NCI-H2227 (cell line): ENCODE data around the gene TMEM144.
"Not testable (repeated sequence)": the region's sequence is repeated elsewhere in the genome, so short reads cannot be mapped to it uniquely, and the experiment has no call there.

Experiments used
- DNase-seq: peaks from one replicate; lab custom pipeline; 2025; ENCODE audit not compliant: unreplicated experiment; lab: John Stamatoyannopoulos, UW

The TMEM144 gene

GRCh38 chr4:158190718-158191117 lies 19.6 kb upstream of the TMEM144 start:
- DNase-seq, result peak; percentile 49

- no peak for DNase-seq
These were observed 17.7 kb upstream of the TMEM144 start for GRCh38 chr4:158192439-158193158.

DNA sequence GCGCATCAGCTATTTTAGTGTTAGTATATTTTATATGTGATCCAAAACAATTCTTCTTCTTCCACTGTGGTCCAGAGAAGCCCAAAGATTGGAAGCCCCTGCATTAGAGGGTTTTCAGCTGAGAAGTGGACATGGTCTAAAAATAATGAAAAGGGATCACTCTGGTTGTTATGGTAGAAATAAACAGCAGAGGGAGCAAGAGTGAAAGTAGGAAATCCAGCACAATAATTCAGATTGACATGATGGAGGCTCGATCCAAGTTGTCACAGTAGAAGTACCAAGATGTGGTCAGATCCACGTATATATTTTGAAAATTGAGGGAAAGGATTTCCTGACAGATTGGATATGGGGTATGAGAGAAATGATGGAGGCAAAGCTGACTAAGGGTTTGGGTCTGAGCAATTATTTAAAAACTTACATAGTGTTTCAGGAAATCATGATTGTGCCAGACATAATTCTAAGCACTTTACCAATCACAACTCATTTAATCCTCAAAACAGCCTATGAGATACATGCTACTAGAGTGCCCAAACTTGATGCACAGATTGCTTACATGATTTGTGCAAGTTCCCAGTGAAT lies 17.0 kb upstream of the TMEM144 start:
- peak; percentile 48 for DNase-seq

DNA sequence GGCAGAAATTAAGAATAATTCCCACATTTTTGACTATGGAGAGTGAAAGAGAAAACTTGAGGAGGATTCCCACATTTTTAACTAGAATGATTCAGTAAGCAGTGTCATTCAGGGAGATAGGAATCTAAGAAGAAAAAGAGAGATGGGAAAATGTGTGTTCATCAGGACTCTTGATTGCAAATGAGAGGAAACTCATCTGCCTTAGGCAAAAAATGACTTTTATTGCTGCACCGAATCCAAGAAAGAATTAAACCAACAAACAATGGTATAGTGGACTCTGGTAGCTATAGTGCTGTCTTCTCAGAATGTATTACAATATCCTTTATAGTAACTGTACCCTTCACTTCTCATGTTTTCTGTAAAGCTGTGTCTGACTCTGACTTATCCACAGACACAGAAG lies 15.0 kb upstream of the TMEM144 start:
- DNase-seq, result no peak

DNA sequence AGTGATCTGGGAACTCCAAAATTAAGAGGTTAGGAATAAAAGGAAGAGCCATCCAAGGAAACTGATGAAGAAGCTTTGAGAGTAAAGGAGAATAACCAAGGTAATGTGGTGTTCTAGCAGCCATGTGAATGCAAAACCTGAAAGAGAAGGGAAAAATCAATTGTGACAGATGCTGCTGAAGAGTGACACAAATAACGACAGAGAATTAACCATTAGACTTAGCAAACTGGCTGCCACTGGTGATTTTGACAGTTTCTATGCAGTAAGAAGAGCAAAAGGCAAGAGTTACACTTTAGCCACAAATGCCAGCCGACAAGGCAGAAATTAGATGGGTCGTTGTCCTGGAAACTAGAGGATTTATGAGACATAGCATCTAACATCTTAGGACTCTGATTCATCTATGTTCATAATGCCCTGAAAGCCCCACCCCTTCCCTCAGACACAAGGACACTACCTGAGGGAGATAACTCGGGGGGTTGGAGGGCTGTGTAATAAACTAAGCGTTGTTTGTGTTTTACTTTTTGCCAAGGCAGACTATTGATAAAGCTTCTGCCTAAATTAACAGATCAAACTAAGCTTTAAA lies 13.0 kb upstream of the TMEM144 start:
- DNase-seq, result no peak

- no peak for DNase-seq
These were observed 10.1 kb upstream of the TMEM144 start for GRCh38 chr4:158200214-158200613.

GRCh38 chr4:158201322-158201721 lies 9.0 kb upstream of the TMEM144 start:
- DNase-seq, result no peak

DNA sequence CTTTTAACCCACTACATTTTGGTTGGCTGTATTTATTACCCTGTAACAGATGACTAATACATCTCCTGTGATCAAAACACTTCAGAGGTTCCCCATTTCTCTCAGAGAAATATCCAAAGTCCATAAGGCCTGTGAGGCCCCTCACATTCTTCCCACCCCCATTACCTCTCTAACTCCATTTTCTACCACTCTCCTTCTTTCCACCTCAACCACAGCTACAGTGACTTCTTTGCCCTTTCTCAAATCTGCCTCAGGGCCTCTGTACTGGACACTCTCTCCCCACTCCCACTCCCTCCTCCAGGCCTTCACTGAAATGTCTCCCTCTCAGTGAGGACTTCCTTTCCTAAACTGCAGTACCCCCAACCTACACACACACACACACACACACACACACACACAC lies 8.4 kb upstream of the TMEM144 start:
- no peak for DNase-seq

- no peak for DNase-seq
These were observed 7.8 kb upstream of the TMEM144 start for GRCh38 chr4:158202481-158202880.

DNA sequence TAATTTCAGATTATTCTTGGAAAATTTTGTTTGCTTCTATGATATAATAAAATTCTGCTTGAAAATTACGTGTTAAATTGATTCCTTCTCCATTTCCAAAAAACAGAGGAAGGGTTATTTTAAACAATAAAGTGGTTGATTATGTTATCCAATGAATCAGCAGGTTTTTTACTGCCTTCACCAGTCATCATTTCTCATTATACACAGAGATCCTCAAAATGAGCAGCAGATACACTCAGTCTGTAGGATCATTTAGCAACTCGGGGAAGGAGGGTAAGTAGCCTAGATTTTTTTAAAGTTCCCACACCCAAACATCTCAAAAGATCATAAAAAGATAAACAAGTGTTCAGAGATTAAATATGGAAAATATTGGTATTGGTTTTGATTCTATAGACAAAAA lies 6.8 kb upstream of the TMEM144 start:
- DNase-seq, result no peak

DNA sequence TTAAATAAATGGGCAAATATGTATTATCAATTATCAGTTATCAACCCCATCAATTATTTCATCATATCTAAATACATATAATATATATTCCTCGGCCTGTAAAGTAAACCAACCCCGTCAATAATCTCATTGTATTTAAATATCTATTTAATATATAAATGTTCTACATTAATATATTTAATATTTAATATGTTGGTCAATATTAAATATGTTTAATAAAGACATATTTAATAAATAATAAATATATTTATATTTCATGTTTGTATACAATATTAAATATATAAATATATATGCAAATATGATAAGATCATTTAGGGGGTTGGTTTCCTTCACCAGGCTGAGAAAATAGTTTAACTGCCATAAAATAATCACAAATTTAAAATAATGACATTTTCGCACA lies 6.4 kb upstream of the TMEM144 start:
- no peak for DNase-seq

DNA sequence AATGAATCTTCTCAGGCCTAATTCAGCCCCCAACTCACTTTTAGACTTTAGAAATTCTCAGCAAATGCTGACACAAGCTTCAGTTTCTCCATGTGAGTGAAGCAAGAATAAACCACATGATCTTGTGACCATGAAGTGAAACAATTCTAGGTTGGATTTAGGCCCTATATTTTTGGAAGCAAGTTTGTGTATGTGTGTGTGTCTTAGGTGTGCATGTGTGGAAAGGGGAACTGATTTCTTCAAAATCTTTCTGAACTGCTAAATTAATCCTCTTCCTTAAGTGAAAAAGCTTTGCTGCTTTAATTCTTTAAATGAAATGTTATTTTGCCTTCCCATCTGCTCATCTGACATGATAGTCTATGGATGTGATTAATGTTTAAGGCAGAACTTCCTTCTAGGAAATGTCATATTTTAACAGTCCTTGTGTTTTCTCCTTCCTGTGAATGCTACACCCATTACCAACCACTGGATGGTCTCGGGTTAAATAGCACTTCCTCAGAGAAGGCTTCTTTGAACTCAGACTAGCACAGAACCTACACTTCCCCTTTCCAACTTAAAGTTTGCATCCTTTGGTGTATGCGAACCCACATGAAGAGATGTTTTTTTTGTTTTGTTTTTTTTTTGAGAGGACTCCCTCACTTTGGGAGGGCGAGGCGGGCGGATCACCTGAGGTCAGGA lies 1.2 kb upstream of the TMEM144 start:
- DNase-seq, result no peak

DNA sequence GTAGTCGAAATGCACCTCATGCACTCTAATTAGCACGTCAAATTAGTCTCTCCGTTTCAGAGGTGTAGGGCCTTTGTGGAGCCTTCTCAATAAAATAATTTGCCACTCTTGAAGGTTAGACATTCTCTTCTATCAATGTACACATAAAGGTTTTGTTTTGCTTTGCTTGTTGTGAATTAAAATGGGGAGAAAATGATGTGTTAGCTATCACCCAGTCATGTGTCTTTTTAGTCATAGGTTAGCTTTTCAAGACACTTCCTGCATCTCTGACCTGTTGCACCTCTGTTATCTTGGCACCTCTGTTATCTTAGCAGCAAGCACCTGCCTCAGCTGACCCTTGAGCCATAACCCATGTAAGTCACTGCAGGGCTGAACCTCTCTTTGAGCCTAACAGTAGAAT lies 936 bp downstream of the TMEM144 start:
- no peak for DNase-seq

GRCh38 chr4:158213466-158213865 lies 3.2 kb downstream of the TMEM144 start:
- DNase-seq, result no peak

DNA sequence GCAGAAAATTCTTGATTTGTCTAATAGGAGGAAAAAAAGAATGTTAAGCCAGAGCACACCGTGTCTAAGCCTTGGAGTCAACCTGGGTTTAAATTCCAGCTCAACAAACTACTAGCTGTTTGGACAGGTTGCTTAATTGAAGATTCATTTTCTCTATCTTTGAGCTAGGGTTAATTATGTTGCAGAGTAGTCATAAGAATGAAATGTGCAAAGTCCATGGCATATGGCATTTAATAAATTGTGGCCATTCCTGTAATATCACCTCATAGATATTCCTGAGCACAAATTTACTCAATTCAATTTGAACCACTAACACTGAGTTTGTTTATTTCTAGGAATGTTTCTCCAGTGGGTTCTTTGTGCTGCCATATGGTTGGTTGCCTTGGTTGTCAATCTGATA lies 4.6 kb downstream of the TMEM144 start:
- DNase-seq, result no peak

DNA sequence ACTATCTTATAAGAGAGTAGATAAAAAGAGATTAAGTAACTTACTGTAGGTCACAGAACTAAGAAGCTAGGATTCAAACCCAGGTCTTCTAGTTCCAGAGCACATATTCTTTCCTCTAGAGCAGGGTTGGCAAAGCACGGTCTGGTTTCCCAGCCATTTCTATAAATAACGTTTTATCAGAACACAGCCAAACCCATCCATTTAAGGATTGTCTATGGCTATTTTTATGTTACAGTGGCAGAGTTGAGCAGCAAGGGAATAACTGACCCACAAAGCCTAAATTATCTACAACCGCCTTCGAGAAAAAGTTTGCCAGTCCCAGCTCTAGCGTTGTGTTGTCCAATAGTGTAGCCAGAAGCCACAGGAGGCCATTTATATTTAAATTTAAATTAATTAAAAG lies 7.5 kb downstream of the TMEM144 start:
- DNase-seq, result no peak

DNA sequence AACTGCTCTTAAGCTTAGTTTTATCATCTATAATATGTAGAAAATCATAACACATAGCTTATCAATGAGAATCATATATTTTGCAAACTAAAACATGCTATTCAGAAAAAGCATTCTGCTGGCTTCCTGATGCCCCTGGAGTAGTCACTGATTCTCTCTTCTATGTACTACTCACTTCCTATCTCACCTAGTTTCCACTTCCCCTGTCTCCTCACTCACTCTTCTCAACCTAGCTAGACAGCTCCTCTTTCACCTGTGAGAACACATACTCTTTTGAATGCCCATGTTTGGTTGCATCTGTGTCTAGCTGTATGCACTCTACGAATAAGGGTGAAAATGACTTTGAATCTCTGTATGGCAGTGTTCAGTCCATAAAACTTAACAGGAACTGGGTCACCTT lies 9.3 kb downstream of the TMEM144 start:
- DNase-seq, result no peak

- DNase-seq, result not testable (repeated sequence)
These were observed 14.0 kb downstream of the TMEM144 start for GRCh38 chr4:158224318-158224717.

DNA sequence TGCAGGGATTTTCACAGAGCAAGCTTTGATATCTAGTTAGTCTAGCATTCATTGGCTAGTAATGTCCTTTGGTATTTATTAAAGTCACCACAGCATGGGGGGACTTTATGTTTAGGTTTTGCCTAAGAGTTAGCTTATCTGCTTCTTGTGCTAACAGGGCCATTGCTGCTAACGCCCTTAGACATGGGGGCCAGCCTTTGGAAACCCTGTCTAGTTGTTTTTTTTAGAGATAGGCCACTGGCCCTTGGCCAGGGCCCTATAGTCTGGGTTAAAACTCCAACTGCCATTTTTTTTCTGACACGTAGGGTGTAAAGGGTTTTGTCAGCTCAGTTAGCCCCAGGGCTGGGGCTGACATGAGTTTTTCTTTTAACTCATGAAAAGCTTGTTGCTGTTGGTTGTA lies 14.7 kb downstream of the TMEM144 start:
- DNase-seq, result not testable (repeated sequence)

GRCh38 chr4:158227880-158228279 lies 17.6 kb downstream of the TMEM144 start:
- DNase-seq, result not testable (repeated sequence)

DNA sequence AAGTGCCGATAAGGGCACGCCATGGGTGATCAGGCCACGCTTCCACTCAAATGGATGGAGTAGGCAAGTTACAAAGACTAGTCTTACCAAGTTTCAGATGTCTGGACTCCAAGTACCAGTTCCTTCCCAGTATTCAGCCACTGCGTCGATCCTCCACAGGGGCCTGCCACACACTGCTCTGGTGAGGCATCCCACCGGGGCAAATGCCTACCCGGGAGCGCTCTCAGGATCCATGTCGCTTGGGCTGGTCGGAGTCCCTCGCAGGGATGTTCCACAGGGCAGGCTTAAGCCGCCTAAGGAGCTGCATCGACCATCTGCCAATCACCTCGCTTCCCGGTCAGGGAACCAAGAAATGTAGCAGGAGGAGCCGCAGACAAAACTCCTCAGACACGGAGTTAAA lies 18.1 kb downstream of the TMEM144 start:
- not testable (repeated sequence) for DNase-seq

GRCh38 chr4:158229768-158230167 lies 19.5 kb downstream of the TMEM144 start:
- DNase-seq, result no peak
